Lung microvascular endothelial cell (primary cell): ENCODE data around the gene TTLL10. TPM values are rescaled to one million over a fixed set of nuclear protein-coding genes. Genes with fewer than 3 reads are reported as not detected.

Experiments used
- DNase-seq, 2 donors: peaks; one replicate each; pipeline versions ENCODE4 v3.0.0 to v3.0.0-alpha.2; 2010; ENCODE audit warnings: low read depth in 2 of 2
- total RNA-seq: library from RNA; depleted of rRNA; stranded (reverse); fragments of >200 nt; gene quantifications from 2 replicates; pipeline ENCODE4 v1.2.1, GENCODE V29; 2014

The TTLL10 gene
- total RNA-seq, 1 donor from 2014 or later = not detected

DNA sequence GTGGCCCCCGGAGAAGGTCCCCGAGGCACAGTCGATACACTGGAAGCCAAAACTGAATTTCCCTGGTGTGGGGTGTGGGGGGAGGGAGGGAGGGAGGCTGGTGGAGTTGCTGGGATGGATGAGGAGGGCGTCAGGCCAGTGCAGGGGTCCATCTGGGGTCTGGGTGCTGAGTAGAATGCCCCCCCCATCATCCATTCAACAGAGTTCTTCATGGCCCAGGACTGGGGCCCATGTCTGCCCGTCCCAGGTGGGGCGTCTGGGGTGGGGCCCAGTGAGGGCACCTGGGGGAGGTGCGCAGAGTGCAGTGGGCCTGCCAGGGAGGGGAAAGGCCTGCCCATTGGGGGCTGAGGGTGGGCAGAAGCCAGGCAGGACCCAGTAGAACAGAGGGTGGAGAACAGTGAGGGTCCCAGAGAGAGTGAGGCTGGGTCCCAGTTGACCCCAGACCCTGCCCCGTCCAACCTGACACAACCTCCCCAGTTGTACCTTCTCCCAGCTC is 30.8 kb downstream of the TTLL10 start:
- no peak for DNase-seq

GRCh38 chr1:1204998-1205768 is 31.5 kb downstream of the TTLL10 start:
- DNase-seq = no peak

DNA sequence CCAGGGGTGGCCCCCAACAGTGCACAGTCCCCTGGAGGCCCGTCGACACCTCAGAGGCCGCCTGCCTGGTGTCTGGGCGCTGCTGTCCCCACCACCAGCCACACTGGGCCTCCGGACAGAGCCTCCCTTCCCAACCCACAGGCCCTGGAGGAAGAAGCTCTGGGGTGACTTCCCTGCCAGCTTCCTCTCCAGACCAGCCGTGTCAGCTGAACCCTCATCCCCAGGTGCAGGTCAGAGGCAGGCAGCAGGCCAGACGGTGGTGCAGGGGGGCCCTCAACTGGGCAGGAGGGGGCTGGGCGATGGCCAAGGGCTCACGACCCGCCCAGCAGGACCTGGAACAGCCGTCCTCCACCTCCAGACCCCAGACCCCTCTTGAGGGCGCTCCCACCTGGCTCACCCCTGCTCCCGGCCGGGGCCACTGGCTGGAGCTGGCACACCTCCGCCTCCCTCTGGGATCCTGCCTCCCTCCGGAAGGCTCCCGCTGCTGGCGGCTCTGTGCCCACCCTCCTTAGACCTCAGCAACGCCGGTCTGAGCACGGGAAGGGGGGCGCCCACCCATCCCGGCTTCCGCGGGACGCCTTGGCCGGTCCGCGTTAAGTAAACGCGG is 32.2 kb downstream of the TTLL10 start:
- no peak for DNase-seq

DNA sequence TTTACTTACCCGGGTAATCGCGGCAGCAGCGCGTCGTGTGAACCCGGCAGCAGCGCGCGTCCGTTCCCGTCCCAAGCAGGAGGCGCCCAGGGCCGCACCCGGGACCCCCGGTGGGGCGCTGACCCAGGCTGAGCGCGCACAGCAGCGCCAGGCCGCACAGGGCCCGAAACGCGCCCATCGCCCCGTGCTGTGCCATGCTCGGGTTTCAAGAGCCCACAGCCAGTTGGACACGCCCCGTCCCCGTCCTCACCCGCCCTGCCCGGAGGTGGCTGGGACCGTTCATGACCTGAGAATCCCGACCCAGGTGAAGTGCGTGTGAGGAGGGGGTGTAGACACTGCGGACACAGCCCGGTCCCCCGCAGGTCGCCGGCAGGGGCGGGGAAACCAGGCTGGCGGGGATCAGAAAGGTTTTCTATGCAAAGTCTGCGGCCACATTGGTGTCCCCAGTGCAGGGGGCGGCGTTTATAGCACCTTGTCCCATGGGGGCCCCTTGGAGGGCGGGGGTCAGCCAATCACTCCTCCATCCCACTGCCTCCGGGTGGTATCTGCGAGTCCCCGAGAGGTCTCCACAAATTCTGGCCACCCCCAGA is 32.8 kb downstream of the TTLL10 start, which contains the start of gene TNFRSF18:
Gene TNFRSF18 (minus strand): TSS at position 217 of the 590 bp plus-strand sequence. CDS start 21 bp downstream, at position 196.
- DNase-seq = no peak

DNA sequence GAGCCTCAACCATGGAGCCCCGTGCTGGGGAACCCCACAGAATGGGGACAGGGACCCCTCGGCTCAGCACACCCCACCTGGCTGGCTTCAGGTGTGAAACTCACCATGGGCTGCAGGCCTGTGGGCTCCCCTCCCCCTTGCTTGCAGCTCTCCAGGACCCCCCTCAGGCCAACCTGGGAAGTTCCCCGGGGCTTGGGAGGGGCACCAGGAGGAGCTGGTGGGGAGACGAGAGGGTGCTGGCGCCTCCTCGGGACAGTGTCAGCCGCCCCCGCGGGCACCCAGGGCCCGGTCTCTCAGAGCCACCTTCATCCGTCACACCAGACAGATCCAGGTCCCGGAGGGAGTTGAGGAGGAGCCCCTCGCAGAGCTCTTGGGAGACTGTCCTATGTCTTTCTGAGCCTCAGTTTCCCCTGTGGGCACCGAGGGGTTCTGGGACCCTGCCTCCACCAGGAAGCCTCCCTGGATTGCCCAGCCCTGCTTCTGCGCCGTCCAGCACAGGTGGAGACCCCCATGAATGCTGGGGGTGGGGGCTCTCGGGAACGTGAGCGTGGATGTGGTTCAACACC is 33.4 kb downstream of the TTLL10 start:
- no peak for DNase-seq

GRCh38 chr1:1207571-1207892 is 33.9 kb downstream of the TTLL10 start:
- no peak for DNase-seq

DNA sequence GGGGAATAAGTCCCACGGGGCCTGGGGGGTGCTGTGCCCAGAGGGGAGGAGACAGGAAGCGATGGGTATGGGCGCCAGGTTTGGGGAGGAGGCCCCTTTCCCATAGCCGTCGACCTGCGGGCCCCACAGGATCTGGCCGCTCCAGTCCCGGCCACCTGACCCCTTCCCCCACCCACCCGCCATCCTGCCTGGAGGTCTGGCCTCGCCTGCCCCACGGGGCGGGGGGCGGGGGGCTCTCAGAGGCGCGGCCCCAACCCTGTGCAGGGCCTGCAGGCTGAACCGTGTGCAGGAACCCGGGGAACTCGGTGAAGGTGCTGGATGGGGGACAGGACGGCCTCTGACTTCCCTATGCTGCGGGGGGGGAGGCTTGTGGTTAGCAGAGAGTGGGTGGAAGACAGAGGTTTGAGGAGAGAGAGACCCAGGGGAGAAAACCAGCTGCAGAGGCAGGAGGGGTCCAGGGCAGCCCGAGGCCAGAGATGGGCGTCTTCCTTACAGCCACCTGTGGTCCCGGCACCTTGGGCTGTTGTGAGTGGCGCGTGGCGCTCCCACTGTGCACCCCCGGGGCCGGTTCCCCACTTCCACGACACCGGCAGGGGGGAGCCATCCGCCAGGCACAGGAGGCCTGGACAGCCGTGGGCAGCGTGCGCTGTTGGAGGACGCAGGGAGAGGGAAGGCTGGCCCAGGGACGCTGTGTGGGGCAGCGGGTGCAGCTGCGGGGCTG is 35.2 kb downstream of the TTLL10 start:
- DNase-seq = no peak

DNA sequence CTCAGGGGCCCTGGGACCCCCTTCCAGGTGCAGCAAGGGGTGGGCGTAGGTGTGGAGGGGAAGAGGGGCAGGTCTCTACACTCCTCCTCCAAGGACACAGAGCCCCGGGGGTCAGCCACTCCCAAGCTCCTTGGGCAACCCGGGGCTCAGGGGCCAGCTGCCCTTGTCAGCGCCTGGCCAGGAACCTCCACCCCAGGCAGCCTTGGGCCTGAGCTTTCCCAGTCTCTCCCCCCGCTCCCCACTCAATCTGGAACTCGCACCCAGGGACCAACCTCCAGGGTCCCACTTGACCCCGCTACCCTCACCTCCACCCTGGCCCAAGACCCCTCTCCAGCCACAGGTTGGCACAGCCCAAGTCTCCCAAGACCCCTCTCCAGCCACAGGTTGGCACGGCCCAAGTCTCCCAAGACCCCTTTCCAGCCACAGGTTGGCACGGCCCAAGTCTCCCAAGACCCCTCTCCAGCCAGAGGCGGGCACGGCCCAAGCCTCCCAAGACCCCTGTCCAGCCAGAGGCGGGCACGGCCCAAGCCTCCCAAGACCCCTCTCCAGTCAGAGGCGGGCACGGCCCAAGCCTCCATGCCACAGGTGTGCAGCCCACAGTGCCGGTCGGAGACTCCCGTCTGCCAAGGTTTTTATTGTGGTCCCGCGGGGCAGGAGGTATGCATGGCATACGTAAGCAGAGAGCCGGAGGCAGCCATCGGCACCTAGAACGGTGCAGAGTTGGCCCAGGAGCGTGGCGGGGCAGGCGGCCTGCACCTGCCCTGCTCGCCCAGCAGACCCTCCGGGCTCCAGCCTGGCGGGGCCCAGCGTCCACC is 37.3 kb downstream of the TTLL10 start:
- DNase-seq = no peak

GRCh38 chr1:1211541-1212441 is 38.1 kb downstream of the TTLL10 start:
- DNase-seq = no peak

GRCh38 chr1:1212780-1213344 is 39.2 kb downstream of the TTLL10 start:
- DNase-seq = peak; percentile 75 to 84

DNA sequence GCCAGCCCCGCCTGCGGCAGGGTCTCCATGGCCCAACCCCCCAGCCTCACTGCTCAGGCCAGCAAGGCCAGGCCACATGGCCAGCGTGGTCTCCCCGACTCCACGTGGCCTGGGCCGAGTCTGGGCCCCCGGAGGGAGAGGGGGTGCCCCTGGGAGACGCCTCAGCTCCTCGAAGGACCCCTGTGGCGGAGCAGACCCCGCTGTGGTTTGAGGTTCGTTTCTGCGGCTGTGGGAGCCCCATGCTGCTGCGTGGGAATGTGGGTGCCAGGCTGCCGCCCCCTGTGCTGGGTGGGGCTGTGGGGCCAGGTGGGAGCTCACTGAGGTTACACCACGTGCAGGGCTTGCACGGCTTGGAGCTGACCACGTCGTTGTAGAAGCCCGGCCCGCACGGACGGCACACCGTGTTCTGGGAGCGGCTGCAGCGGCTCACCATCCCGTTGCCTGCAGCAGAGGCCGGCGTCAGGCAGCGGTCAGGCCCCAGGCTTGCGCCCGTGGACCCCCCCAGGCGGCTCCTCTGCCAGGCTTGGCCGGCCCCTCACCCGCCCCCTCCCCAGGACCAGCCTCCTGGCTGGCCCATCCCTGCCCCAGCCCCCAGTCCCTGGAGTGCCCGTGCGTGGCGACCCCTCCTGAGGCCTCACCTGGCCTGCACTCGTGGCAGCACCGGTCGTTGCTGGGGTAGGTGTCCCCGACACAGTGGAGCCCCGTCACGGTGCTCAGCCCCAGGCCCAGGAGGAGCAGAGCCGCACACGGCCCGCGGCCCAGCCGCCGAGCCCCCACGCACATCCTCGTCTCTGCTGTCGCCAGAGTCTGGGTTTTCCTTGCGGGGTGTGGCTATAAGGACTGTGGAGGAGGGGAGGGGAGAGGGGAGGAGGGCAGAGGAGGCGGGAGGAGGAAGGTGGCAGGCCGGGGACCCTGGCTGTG is 39.9 kb downstream of the TTLL10 start, which contains the start of gene TNFRSF4:
Gene TNFRSF4 (minus strand): TSS at position 809 of the 921 bp plus-strand sequence. CDS start 26 bp downstream, at position 783.
- DNase-seq = peak in 1 of 2 donors; percentile 22

DNA sequence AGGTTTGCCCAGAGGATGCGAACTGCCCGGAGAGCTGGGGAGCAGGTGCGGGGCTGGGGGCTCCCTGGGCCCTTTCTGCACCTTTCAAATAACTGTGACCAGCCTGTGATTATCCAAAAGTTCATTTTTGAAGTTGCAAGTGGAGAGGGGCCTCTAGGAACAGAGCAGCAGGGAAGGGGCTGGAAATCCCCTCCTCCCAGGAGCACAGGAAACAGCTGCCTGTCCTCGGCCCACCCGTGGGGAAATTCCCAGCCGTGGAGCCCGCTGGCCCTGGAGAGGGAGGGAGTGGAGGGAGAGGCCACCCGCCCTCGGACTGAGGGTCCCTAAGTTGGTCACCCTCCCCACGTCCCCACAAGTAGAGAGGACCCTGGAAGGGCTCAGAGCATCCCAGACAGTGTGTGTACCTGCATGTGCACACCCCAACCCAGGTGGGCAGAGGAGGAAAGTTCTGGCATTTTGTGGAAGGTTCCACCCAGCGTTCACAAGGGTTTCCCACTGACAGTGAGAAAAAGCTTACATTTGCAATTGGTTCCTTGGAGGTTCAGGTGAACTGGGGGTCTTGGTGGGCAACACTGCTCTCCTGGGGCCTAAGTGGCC is 41.5 kb downstream of the TTLL10 start:
- peak; percentile 47 to 55 for DNase-seq

DNA sequence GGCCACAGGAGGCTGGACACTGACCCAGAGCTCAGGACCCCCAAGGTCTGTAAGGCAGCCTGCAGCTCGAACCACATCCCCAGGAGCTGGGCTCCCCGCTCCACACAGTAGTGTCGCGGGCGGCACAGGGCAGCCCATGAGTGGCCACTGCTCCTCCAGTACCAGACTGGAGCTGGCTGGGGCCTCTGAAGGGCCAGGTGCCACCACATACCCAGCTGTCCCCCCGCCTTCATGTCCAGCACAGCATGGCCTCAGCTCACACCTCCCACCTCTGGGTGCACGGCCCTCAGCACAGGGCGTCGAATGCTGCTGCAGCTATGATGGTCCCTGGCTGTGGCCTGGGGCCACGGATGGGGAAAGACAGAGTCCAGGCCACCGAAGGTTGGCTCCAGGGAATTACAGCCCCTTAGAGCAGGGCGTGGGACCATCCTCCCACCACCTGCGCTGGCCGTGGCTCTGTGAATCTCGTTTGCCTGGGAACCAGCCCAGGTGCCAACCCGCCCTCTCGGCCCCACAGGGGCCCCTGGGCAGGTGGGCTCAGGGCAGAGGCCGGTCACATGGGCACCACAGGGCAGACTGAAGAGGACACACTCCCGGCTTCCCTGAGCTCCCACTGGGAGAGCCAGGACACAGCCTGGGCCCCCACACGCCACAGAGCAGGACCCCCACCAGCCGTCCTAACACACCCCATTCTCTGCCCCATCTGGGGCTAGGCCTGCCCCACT is 42.4 kb downstream of the TTLL10 start:
- DNase-seq = no peak

DNA sequence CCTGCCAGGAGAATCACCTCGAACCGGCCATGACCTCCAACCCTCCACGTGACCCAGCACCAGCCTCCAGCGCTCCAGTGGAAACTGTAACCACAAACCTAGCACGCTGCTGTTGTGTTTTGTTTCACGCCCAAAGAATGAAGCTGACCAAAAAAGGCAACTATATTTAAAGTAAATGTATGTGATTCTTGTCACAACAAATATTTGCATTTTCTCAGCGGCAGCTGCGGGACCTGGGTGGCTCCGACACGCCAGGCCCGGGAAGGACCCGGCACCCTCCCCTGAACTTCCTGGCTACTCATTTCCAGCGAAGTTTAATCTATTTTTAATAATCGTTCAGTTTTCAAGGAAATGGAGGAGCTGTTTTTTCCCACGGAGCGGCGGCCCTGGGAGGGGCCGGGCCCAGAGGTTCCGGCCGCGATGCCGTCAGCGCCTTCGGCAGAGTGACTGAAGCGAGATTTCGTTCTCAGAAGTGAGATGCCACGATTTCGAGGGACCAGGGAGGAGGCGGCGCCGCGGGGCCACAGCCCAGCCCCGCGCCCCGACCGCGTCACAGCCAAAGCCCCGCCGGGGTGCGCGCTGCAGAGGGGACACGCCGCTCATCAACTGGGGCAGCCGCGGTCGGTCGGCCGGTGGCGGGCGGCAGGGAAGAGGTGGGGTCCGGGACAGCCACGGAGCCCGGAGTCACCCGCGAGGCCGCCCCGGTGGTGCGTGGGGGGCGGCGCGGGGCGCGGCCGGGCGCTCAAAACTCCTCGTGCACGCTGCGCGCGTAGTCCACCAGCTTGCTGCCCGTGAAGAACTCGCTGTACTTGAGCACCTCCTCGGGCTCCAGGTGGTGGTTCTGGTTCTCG is 43.3 kb downstream of the TTLL10 start:
- no peak for DNase-seq

GRCh38 chr1:1217621-1218523 is 44.2 kb downstream of the TTLL10 start:
- DNase-seq = peak; percentile 46 to 65
